GM23248 (cell line): ENCODE measurements around the gene UTS2. TPM values are rescaled to one million over a fixed set of nuclear protein-coding genes. Genes with fewer than 3 reads are reported as not detected.
A peak's percentile ranks its signal among the peaks of the same experiment; 100 is the strongest.

Experiments
- DNase-seq: peaks from one replicate; pipeline ENCODE4 v3.0.0-alpha.2; 2015
- H2AFZ ChIP-seq: fragments of 200-600 bp; sonication (generic); 2 replicates; pipeline ENCODE4 v1.6.1; 2016; ENCODE audit warnings: antibody characterized with exemption
- H3F3A ChIP-seq: fragments of 200-600 bp; sonication (generic); 2 replicates; pipeline ENCODE4 v1.6.1; 2016; ENCODE audit warnings: mild to moderate bottlenecking, antibody characterized with exemption, mixed run types; ENCODE audit not compliant: insufficient read depth
- H3K27ac ChIP-seq: fragments of 200-600 bp; sonication (generic); 2 replicates; pipeline ENCODE4 v1.5.1; 2016; ENCODE audit warnings: mild to moderate bottlenecking
- H3K27me3 ChIP-seq: fragments of 200-600 bp; sonication (generic); replicated peaks from 2 replicates; pipeline ENCODE4 v1.6.1; 2016; ENCODE audit warnings: mild to moderate bottlenecking; ENCODE audit not compliant: insufficient read depth
- H3K36me3 ChIP-seq: fragments of 200-600 bp; sonication (generic); 2 replicates; pipeline ENCODE4 v1.6.1; 2016; ENCODE audit warnings: low read depth, mild to moderate bottlenecking
- H3K4me1 ChIP-seq: fragments of 200-600 bp; sonication (generic); 2 replicates; pipeline ENCODE4 v1.6.1; 2016; ENCODE audit warnings: mild to moderate bottlenecking; ENCODE audit not compliant: insufficient read depth
- H3K4me2 ChIP-seq: fragments of 200-600 bp; sonication (generic); one replicate; pipeline ENCODE4 v1.6.1; 2016; ENCODE audit warnings: mild to moderate bottlenecking; ENCODE audit not compliant: unreplicated experiment
- H3K4me3 ChIP-seq: fragments of 200-600 bp; sonication (generic); 2 replicates; pipeline ENCODE4 v1.5.1; 2016; ENCODE audit warnings: mild to moderate bottlenecking
- H3K79me2 ChIP-seq: fragments of 200-600 bp; sonication (generic); 2 replicates; pipeline ENCODE4 v1.6.1; 2016; ENCODE audit warnings: mild to moderate bottlenecking; ENCODE audit not compliant: insufficient read depth
- H3K9ac ChIP-seq: fragments of 200-600 bp; sonication (generic); 2 replicates; pipeline ENCODE4 v1.6.1; 2016; ENCODE audit warnings: mild to moderate bottlenecking
- H3K9me2 ChIP-seq: fragments of 200-600 bp; sonication (generic); 2 replicates; pipeline ENCODE4 v1.6.1; 2016; ENCODE audit warnings: mixed run types, mild to moderate bottlenecking, moderate library complexity; ENCODE audit not compliant: insufficient read depth
- H3K9me3 ChIP-seq: fragments of 200-600 bp; sonication (generic); one replicate; pipeline ENCODE4 v1.6.1; 2017; ENCODE audit warnings: low read depth
- H4K20me1 ChIP-seq: fragments of 200-600 bp; sonication (generic); 2 replicates; pipeline ENCODE4 v1.6.0; 2016; ENCODE audit not compliant: insufficient read depth
- EZH2 ChIP-seq: fragments of 200-600 bp; sonication (generic); IDR thresholded peaks from 2 replicates; pipeline ENCODE4 v1.6.1; 2018; ENCODE audit warnings: antibody characterized with exemption, mild to moderate bottlenecking; ENCODE audit not compliant: insufficient read depth, poor library complexity, severe bottlenecking
- EZH2phosphoT487 ChIP-seq: fragments of 200-600 bp; sonication (generic); IDR thresholded peaks from 2 replicates; pipeline ENCODE4 v1.6.1; 2018; ENCODE audit warnings: antibody characterized with exemption, moderate library complexity, mild to moderate bottlenecking, low read depth; ENCODE audit not compliant: insufficient read depth
- WGBS, 2 experiments: methylation state at CpG; one replicate each; pipeline ENCODE4 v1.1.6; 2015 to 2017; ENCODE audit warnings: low lambda C conversion rate in 2 of 2, low coverage in 1 of 2; ENCODE audit errors: missing lambda C conversion rate in 2 of 2; 5-methylcytosine and 5-hydroxymethylcytosine counted together
- in situ Hi-C: fragments of 300-500 bp; cut with MboI; formaldehyde crosslinking; loops from 2 replicates; pipeline ENCODE4 v1.15.0; 2020
- polyA plus RNA-seq: library from polyadenylated mRNA; unstranded; fragments of >200 nt; fragmentation: Nextera tagmentation; extraction: Ambion mirVana; gene quantifications from 2 replicates; pipeline ENCODE4 v1.2.1, GENCODE V29; 2016
- total RNA-seq: library from RNA; depleted of rRNA; stranded (reverse); fragments of >200 nt; shearing (Covaris generic); gene quantifications from 2 replicates; pipeline ENCODE4 v1.2.3, GENCODE V29; 2014

The UTS2 gene
- total and polyA plus RNA-seq, 2 experiments from 2014 or later, result not detected

DNA sequence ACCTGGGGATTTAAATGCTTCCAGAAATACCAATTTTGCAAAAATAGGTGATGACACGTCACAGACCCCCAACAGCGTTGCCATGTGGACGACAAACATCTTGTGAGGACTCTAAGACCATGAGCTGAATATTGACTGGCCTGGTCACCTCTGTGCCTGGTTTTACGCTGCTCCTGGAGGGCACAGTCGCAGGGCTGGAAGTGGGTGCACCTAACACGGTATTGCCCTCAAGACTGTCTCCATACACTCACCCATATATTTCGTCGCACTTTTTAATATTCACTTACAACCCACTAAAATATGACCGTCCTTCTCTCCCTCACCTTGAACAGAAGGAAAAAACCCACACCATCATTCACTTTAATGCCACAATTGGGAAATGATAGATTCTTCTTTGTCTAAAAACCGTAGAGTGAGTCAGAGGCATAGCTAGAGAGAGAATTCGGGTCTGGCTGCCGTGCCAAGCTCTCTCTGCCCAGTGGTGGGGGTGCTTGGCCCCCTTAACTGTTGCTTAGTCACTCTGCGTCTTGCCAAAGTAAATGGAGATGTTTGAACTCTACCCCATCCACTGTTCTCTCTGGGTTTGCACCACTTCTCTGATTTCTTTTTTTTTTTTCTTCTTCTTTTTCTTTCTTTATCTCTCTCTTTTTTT, 40.8 kb upstream of the UTS2 start:
- Histone ChIP-seq H3K9ac (no peak overlapping the region), H3K79me2 (no peaks in the 10 kb centered on the region), H2AFZ (no peak overlapping the region), H3K27ac (no peak overlapping the region), H3K4me1 (peaks cover 6% of the 10 kb centered on the region; the same call in 1 of the 2 replicates), H3K9me2 (no peaks in the 10 kb centered on the region), H3K9me3 (no peaks in the 10 kb centered on the region), H4K20me1 (no peaks in the 10 kb centered on the region), H3F3A (no peaks in the 10 kb centered on the region), H3K4me3 (no peak overlapping the region), H3K27me3 (no peaks in the 10 kb centered on the region), H3K4me2 (no peak overlapping the region), H3K36me3 (no peaks in the 10 kb centered on the region)
- no peak for TF ChIP-seq EZH2phosphoT487
- no peak for TF ChIP-seq EZH2
- WGBS, 2 experiments, result 60% methylated on average over 13 of the region's 13 CpGs
- peak; percentile 90 for DNase-seq
- in situ Hi-C loops, result no loop called here

DNA sequence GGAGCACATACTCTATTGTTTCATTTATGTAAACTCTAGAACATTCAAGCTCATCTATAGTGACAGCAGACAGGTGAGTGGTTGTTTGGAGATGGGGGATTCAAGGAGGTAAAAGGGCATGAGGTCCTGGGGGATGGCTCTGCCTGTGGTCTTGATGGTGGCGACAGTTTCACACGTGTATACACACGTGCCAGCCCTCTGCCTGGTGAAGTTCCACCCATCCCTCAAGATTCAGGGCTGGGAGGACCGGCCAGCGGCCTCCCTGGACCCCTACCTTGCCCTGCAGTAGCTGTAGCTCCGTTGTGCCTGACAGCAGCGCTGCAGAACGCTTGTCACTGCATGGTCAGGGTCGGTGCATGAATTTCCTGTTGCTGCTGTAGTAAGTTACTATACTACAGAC, 38.9 kb upstream of the UTS2 start:
- no peak overlapping the region for H3K4me3 ChIP-seq
- no peak overlapping the region for H3K9ac ChIP-seq
- no peak overlapping the region for H2AFZ ChIP-seq
- H3K79me2 ChIP-seq, result no peaks in the 10 kb centered on the region
- no peaks in the 10 kb centered on the region for H4K20me1 ChIP-seq
- H3F3A ChIP-seq, result no peaks in the 10 kb centered on the region
- H3K9me2 ChIP-seq, result no peaks in the 10 kb centered on the region
- no peak overlapping the region for H3K27ac ChIP-seq
- no peaks in the 10 kb centered on the region for H3K27me3 ChIP-seq
- H3K4me2 ChIP-seq, result no peak overlapping the region
- no peak for TF ChIP-seq EZH2phosphoT487
- TF ChIP-seq EZH2, result no peak
- H3K4me1 ChIP-seq, result peaks cover 6% of the 10 kb centered on the region; the same call in 1 of the 2 replicates
- in situ Hi-C loops, result no loop called here
- WGBS, 2 experiments, result 54 to 55% methylated on average over 9 of the region's 9 CpGs
- no peaks in the 10 kb centered on the region for H3K36me3 ChIP-seq
- DNase-seq, result no peak
- no peaks in the 10 kb centered on the region for H3K9me3 ChIP-seq

DNA sequence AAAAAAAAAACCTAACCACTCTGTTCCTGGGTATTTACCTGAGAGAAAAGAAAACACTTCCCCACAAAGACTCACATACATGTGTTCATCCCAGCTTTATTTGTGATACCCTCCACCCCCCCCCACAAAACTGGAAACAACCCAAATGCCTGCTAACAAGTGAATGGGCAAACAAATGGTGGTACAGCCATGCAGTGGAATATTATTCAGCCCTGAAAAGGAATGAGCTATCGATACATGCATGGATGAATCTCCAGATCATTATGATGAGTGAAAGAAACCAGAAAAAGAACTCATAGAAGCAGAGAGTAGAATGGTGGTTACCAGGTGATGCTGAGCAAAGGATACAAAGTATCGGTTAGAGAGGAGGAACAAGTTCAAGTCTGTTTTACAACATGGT, 38.0 kb upstream of the UTS2 start:
- H4K20me1 ChIP-seq, result no peaks in the 10 kb centered on the region
- no peak for DNase-seq
- H3K9me3 ChIP-seq, result no peaks in the 10 kb centered on the region
- H3K4me2 ChIP-seq, result no peak overlapping the region
- 0 out of 2 replicates have a peak, but pooled peaks cover 3% of the 10 kb centered on the region for H3K27me3 ChIP-seq
- no peak overlapping the region for H2AFZ ChIP-seq
- H3K4me3 ChIP-seq, result no peak overlapping the region
- H3K36me3 ChIP-seq, result no peaks in the 10 kb centered on the region
- TF ChIP-seq EZH2 (no peak), EZH2phosphoT487 (no peak)
- H3K79me2 ChIP-seq, result no peaks in the 10 kb centered on the region
- H3K9me2 ChIP-seq, result no peaks in the 10 kb centered on the region
- in situ Hi-C loops, result no loop called here
- 91 to 92% methylated on average over 2 of the region's 2 CpGs for WGBS, 2 experiments
- no peak overlapping the region for H3K27ac ChIP-seq
- H3K9ac ChIP-seq, result no peak overlapping the region
- H3K4me1 ChIP-seq, result peaks cover 6% of the 10 kb centered on the region; the same call in 1 of the 2 replicates
- H3F3A ChIP-seq, result no peaks in the 10 kb centered on the region

DNA sequence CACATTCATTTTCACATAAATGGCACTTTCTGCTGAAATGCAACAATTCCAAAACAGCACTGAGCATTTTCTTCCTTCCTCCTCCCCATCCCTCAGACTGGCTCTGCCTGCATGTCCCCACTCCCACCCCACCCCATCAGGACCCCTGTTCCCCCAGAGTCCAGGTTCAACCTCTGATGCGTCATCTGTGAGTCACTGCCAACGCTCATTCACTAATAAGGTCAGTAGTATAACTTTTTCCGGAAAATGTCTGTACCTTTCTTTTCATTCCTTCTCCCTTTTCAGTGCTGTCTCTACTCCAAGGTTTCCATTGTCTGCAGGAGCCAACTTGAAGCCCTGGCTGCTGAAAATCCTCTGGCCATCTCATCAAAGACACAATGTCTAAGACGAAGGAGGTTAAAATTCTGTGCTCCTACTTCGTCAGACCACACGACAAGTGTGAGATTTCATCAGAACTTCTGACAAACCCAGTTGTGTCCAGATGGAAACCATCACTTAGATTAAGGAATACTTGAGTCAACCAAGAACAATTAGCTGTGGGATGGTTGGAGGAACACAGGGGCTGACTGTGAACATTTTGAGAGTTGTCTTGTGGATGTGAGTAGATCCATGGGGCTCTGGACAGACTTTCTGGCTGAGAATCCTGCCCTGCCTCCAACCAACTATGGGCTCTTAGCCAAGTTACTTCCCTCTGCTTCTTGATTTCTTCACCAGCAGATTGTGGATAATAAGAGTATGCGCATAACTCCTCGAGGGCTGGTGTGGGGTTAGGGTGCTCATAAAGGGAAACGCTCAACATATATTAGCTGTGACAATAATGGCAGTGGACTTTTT, 35.6 kb upstream of the UTS2 start:
- no peak for TF ChIP-seq EZH2phosphoT487
- TF ChIP-seq EZH2, result no peak
- Histone ChIP-seq H3K4me2 (no peak overlapping the region), H3F3A (no peaks in the 10 kb centered on the region), H3K9me2 (no peaks in the 10 kb centered on the region), H3K4me1 (no peaks in the 10 kb centered on the region), H3K9me3 (no peaks in the 10 kb centered on the region), H3K27ac (no peak overlapping the region), H3K79me2 (no peaks in the 10 kb centered on the region), H3K4me3 (no peak overlapping the region), H3K36me3 (no peaks in the 10 kb centered on the region), H3K9ac (no peak overlapping the region), H4K20me1 (no peaks in the 10 kb centered on the region), H2AFZ (no peak overlapping the region), H3K27me3 (0 out of 2 replicates have a peak, but pooled peaks cover 3% of the 10 kb centered on the region)
- in situ Hi-C loops, result no loop called here
- 45 to 47% methylated on average over 9 of the region's 9 CpGs for WGBS, 2 experiments
- peak; percentile 39 for DNase-seq
